Measurements from ENCODE around the gene CAMK2A. TPM values are rescaled to one million over a fixed set of nuclear protein-coding genes. Genes with fewer than 3 reads are reported as not detected.

Gene CAMK2A
- total and polyA plus RNA-seq, 4 donors = under 0.01 TPM; not detected in 3

DNA sequence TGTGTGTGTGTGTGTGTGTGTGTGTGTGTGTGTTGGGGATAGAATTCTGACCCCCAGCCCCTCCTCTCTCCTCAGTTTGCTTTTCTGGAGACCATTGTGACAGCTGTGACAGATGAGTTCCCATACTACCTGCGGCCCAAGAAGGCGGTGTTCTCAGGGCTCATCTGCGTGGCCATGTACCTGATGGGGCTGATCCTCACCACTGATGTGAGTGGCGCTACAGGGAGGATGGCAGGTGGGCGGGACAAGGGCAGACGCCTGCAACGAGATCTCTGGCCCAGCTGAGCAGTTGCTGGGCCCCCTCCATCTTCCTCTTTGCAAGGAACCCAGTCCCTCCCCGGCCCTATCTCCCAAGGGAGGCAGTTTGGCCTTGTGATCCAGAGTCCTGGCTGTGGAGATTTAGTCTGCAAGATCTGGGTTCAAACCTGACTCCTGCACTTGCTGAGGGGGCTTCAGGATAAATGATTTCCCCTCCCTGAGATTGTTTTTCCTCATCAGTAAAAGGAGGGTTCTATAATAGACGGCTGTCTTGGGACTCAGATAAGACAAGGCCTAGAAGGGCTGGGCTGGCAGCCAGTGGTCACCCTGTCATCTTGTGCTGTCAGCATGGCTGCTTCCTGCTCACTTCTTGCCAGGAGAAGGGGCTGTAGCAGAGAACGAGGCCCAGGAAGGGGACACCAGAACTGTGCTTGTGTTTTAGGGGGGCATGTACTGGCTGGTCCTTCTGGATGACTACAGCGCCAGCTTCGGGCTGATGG lies 85.6 kb downstream of the CAMK2A start:
- WGBS = 89% methylated on average over 12 of the region's 12 CpGs
- Histone ChIP-seq H3K36me3 (ENCODE audit: control insufficient read depth in 4 of 4, insufficient read depth in 3 of 4, low read depth in 1 of 4, low read length in 3 of 4) (no peaks in the 10 kb centered on the region), H3K9me3 (ENCODE audit: control insufficient read depth in 4 of 4, low read length in 3 of 4) (no peaks in the 10 kb centered on the region), H3K9ac (ENCODE audit: low read depth in 1 of 2, low read length in 2 of 2) (no peak overlapping the region), H3K27me3 (ENCODE audit: control insufficient read depth in 4 of 4, insufficient read depth in 4 of 4, low read length in 3 of 4) (no peaks in the 10 kb centered on the region), H3K27ac (ENCODE audit: low read depth in 1 of 2, low read length in 2 of 2) (no peak overlapping the region), H3K4me1 (ENCODE audit: control insufficient read depth in 4 of 4, insufficient read depth in 4 of 4, low read length in 3 of 4) (no peaks in the 10 kb centered on the region), H3K4me3 (ENCODE audit: low read depth in 1 of 3, low read length in 3 of 3) (no peak overlapping the region)
- no peak for TF ChIP-seq HNF4G (IDR thresholded peaks at IDR 0.05)
- TF ChIP-seq FOXA1 (IDR thresholded peaks at IDR 0.05) = no peak
- TF ChIP-seq TAF1 (conservative IDR thresholded peaks at IDR 0.05) = no peak
- TF ChIP-seq, protein P1, sequence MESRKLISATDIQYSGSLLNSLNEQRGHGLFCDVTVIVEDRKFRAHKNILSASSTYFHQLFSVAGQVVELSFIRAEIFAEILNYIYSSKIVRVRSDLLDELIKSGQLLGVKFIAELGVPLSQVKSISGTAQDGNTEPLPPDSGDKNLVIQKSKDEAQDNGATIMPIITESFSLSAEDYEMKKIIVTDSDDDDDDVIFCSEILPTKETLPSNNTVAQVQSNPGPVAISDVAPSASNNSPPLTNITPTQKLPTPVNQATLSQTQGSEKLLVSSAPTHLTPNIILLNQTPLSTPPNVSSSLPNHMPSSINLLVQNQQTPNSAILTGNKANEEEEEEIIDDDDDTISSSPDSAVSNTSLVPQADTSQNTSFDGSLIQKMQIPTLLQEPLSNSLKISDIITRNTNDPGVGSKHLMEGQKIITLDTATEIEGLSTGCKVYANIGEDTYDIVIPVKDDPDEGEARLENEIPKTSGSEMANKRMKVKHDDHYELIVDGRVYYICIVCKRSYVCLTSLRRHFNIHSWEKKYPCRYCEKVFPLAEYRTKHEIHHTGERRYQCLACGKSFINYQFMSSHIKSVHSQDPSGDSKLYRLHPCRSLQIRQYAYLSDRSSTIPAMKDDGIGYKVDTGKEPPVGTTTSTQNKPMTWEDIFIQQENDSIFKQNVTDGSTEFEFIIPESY (IDR thresholded peaks at IDR 0.05) = no peak
- TF ChIP-seq, protein P2, sequence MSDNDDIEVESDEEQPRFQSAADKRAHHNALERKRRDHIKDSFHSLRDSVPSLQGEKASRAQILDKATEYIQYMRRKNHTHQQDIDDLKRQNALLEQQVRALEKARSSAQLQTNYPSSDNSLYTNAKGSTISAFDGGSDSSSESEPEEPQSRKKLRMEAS (IDR thresholded peaks at IDR 0.05) = no peak
- DNase-seq (ENCODE audit: low spot score) = no peak

DNA sequence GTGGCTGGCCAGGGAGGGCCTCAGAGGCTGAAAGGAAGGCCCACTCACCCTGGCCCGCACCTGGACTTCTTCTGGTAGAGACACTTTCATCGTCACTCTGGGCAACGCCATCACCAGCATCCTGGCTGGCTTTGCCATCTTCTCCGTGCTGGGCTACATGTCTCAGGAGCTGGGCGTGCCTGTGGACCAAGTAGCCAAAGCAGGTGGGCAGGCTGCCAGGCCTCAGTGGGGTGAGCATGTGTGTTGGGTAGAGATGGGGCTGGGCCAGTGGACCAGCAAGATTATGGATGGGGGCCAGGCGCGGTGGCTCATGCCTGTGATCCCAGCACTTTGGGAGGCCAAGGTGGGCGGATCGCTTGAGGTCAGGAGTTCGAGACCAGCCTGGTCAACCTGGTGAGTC lies 87.1 kb downstream of the CAMK2A start:
- Histone ChIP-seq H3K4me1 (ENCODE audit: control insufficient read depth in 4 of 4, insufficient read depth in 4 of 4, low read length in 3 of 4) (no peaks in the 10 kb centered on the region), H3K4me3 (ENCODE audit: low read depth in 1 of 3, low read length in 3 of 3) (no peak overlapping the region), H3K36me3 (ENCODE audit: control insufficient read depth in 4 of 4, insufficient read depth in 3 of 4, low read depth in 1 of 4, low read length in 3 of 4) (no peaks in the 10 kb centered on the region), H3K9me3 (ENCODE audit: control insufficient read depth in 4 of 4, low read length in 3 of 4) (no peaks in the 10 kb centered on the region), H3K27me3 (ENCODE audit: control insufficient read depth in 4 of 4, insufficient read depth in 4 of 4, low read length in 3 of 4) (no peaks in the 10 kb centered on the region), H3K9ac (ENCODE audit: low read depth in 1 of 2, low read length in 2 of 2) (no peak overlapping the region), H3K27ac (ENCODE audit: low read depth in 1 of 2, low read length in 2 of 2) (no peak overlapping the region)
- WGBS = 96% methylated on average over 10 of the region's 10 CpGs
- no peak for DNase-seq (ENCODE audit: low spot score)
- TF ChIP-seq, protein P3, sequence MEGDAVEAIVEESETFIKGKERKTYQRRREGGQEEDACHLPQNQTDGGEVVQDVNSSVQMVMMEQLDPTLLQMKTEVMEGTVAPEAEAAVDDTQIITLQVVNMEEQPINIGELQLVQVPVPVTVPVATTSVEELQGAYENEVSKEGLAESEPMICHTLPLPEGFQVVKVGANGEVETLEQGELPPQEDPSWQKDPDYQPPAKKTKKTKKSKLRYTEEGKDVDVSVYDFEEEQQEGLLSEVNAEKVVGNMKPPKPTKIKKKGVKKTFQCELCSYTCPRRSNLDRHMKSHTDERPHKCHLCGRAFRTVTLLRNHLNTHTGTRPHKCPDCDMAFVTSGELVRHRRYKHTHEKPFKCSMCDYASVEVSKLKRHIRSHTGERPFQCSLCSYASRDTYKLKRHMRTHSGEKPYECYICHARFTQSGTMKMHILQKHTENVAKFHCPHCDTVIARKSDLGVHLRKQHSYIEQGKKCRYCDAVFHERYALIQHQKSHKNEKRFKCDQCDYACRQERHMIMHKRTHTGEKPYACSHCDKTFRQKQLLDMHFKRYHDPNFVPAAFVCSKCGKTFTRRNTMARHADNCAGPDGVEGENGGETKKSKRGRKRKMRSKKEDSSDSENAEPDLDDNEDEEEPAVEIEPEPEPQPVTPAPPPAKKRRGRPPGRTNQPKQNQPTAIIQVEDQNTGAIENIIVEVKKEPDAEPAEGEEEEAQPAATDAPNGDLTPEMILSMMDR (IDR thresholded peaks at IDR 0.05; ENCODE audit: low read depth, low read length, missing input control) = no peak
- TF ChIP-seq EGR1 (IDR thresholded peaks at IDR 0.05; ENCODE audit: low read depth in 2 of 2) = no peak
- TF ChIP-seq FOXA1 (IDR thresholded peaks at IDR 0.05) = no peak

DNA sequence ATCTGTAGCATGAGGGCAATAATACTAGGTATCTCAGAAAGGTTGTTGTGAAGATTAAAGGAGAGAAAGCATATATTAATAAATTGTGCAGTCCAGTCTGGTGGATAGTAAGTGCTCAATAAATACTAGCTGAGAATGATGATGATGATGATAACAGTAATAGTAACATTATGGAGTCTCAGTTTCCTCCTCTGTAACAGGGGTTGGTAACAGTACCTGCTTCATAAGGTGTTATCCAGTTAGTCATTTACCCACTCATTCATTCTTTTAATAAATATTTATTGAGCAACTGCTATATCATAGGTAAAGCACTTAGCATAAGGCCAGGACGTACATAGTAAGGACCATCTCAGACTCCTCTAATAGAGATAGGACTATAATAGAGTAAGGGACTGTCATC lies 92.1 kb downstream of the CAMK2A start:
- no peak overlapping the region for H3K4me3 ChIP-seq (ENCODE audit: low read depth in 1 of 3, low read length in 3 of 3)
- H3K4me1 ChIP-seq (ENCODE audit: control insufficient read depth in 4 of 4, insufficient read depth in 4 of 4, low read length in 3 of 4) = no peaks in the 10 kb centered on the region
- 93% methylated on average over 1 of the region's 1 CpG for WGBS
- TF ChIP-seq HNF4G (IDR thresholded peaks at IDR 0.05) (no peak), RXRA (IDR thresholded peaks at IDR 0.05) (no peak)
- TF ChIP-seq, protein P3 (IDR thresholded peaks at IDR 0.05; ENCODE audit: low read depth, low read length, missing input control) = no peak
- H3K9me3 ChIP-seq (ENCODE audit: control insufficient read depth in 4 of 4, low read length in 3 of 4) = no peaks in the 10 kb centered on the region
- no peak for DNase-seq (ENCODE audit: low spot score)
- H3K27ac ChIP-seq (ENCODE audit: low read depth in 1 of 2, low read length in 2 of 2) = no peak overlapping the region
- no peak overlapping the region for H3K9ac ChIP-seq (ENCODE audit: low read depth in 1 of 2, low read length in 2 of 2)
- no peaks in the 10 kb centered on the region for H3K27me3 ChIP-seq (ENCODE audit: control insufficient read depth in 4 of 4, insufficient read depth in 4 of 4, low read length in 3 of 4)
- no peaks in the 10 kb centered on the region for H3K36me3 ChIP-seq (ENCODE audit: control insufficient read depth in 4 of 4, insufficient read depth in 3 of 4, low read depth in 1 of 4, low read length in 3 of 4)
